ENCODE data around the gene SESTD1. TPM values are rescaled to one million over a fixed set of nuclear protein-coding genes. Genes with fewer than 3 reads are reported as not detected.

Gene SESTD1
- total RNA-seq, 1 donor = 20.1 TPM

DNA sequence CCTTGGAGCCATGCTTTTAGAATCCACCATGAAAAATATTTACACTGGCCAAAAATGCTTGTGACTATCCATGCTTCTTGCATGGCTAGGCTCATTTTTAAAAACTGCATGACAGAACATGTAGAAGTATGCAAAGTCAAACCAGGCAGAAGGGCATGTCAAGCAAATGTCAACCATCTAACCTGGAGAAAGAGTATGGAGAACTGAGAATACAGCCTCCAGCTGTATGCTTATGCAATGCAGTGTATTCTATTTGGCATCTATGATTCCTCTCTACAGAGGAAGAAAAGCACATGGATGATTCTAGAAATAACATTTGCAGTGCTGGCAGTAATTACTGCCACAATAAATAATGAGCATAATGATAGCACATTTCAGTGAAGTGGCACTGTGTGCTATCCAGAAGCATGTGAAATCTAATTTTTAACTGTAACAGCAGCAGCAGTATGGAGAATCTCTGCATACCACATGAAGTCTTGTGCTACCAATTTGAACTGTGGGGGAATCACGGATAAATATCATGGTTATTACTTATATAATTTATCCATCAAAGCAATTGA lies 127.4 kb downstream of the SESTD1 start:
- H3K27me3 ChIP-seq (ENCODE audit: insufficient read depth, low read length) = no peaks in the 10 kb centered on the region
- no peaks in the 10 kb centered on the region for H3K9me3 ChIP-seq (ENCODE audit: low read depth, low read length)
- H3K4me3 ChIP-seq (ENCODE audit: low read length) = no peak overlapping the region
- H3K4me1 ChIP-seq (ENCODE audit: insufficient read depth, low read length) = no peaks in the 10 kb centered on the region

DNA sequence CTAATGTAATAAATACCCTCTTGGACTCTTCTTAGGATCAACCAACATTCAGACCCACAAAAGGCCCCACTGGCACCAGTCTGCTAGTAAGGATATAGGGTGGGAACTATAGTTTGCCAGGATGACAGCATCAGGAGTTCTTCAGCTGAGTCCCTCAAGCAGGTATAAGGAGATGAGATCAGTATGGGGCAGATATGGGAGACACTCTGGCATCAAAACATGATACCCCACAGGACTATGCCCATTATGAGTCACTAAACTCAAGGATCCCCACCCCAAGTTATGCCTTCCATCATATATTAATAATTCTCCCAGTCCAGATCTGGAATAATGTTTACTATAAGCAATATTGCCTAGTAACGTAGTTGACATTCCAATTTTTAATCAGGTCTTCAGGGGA lies 131.6 kb downstream of the SESTD1 start:
- Histone ChIP-seq H3K27me3 (ENCODE audit: insufficient read depth, low read length) (no peaks in the 10 kb centered on the region), H3K4me1 (ENCODE audit: insufficient read depth, low read length) (no peaks in the 10 kb centered on the region), H3K4me3 (ENCODE audit: low read length) (no peak overlapping the region), H3K9me3 (ENCODE audit: low read depth, low read length) (no peaks in the 10 kb centered on the region)

DNA sequence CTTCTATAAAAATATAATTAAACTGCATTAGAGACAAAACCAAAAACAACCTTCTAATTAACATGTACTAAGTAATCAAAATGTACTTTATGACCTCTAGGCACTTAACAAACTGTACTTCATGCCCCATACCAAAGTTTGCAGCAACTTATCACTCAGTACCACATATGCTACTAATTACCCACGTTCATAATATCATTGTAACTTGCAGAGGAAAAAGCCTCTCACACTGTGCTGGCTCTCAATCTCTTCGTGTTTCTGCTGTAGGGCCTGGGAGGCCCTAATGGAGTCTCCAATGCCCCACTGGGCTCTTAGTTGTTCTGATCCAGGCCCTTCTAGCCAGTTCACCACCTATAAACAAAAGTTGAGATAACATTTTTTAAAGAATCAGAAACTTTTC lies 132.6 kb downstream of the SESTD1 start:
- H3K4me1 ChIP-seq (ENCODE audit: insufficient read depth, low read length) = no peaks in the 10 kb centered on the region
- H3K9me3 ChIP-seq (ENCODE audit: low read depth, low read length) = no peaks in the 10 kb centered on the region
- no peak overlapping the region for H3K4me3 ChIP-seq (ENCODE audit: low read length)
- H3K27me3 ChIP-seq (ENCODE audit: insufficient read depth, low read length) = no peaks in the 10 kb centered on the region

DNA sequence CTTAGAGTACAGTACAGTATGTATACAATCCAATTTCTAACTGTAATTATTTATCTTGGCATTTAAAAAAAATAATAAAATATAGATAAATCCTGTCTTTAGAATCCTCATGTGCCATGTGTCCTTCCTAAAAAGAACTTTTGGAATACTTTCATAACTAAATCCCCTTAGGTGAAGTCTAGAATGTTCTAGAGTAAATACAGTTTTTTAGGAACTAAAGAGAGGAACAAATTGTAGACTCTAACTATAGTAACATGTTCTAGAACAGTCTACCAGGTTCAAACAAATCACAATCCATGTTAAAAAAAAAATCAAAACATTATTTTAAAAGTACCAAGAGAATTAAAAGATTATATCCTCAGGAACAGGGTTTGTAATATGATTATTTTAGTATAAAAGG lies 134.1 kb downstream of the SESTD1 start:
- H3K4me1 ChIP-seq (ENCODE audit: insufficient read depth, low read length) = no peaks in the 10 kb centered on the region
- H3K27me3 ChIP-seq (ENCODE audit: insufficient read depth, low read length) = no peaks in the 10 kb centered on the region
- H3K9me3 ChIP-seq (ENCODE audit: low read depth, low read length) = no peaks in the 10 kb centered on the region
- no peak overlapping the region for H3K4me3 ChIP-seq (ENCODE audit: low read length)

DNA sequence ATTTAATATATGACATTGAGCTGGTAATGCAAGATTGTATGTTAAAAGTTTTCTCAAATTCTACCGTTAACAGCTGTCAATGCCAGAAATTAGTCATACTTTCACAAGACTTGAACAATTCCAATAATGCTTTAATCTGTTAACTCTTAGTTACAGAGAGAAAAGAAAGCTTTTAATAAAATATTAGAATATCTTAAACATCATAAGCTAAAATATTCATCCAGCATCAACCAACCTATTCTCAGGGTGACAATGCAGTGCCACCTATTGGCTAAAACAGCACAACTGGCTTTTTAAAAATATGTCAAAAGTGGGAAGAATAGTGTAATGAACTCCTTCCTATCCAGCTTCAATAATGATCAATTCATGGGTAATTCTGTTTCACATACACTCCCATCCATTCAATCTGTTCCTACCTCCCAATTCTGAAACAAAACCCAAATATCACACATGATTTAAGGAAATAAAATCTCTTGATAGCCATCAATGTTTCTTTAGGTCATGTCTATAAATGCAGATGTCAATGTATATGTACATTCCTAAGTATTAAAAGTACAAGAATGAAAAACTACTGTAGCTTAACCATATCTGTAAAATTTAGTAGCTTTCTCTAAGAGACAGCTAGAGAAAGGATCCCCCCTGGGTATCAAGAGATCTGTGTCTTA lies 134.9 kb downstream of the SESTD1 start:
- no peaks in the 10 kb centered on the region for H3K9me3 ChIP-seq (ENCODE audit: low read depth, low read length)

DNA sequence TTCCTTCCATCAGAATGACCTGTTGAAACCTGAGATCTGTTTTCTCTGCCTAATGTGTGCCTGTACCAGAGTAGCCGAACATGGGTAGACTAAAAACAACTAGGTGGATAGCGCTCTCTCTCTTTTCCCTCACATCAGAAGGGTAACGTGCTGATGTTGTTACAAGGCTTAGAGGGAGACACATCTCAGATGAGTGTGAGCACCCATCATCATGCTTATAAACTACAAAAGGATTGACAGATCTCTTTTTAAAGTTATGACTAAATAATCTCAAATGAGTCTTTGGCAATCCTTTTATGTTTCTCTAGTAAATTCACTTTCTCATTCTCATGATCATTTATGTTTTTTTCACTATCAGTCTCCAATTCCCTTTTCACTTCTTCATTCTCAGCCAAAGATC lies 139.2 kb downstream of the SESTD1 start:
- Histone ChIP-seq H3K9me3 (ENCODE audit: low read depth, low read length) (no peaks in the 10 kb centered on the region), H3K27me3 (ENCODE audit: insufficient read depth, low read length) (no peaks in the 10 kb centered on the region), H3K4me3 (ENCODE audit: low read length) (no peak overlapping the region), H3K4me1 (ENCODE audit: insufficient read depth, low read length) (peaks cover 6% of the 10 kb centered on the region)

More for the DNA sequence above, 134.9 kb downstream of the SESTD1 start:
- Histone ChIP-seq H3K27me3 (ENCODE audit: insufficient read depth, low read length) (no peaks in the 10 kb centered on the region), H3K4me1 (ENCODE audit: insufficient read depth, low read length) (no peaks in the 10 kb centered on the region), H3K4me3 (ENCODE audit: low read length) (no peak overlapping the region)

DNA sequence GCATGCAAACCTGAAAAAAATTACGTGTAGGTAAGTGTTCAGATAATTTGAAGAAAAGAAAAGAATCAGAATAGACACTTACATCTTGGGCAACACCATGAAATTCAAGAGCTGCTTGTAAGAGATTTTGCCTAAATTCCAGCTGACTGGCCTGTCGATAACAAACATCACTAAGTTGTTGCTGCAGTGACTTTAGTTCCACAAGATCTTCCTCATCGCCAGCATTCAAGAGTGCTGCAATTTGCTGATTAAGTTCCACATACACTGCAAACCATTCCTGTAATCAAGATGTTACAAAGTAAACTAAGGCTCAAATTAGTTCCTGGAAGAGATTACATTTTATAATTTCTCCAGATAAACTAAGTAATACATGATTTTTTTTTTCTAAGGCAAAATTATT lies 140.3 kb downstream of the SESTD1 start:
- Histone ChIP-seq H3K4me3 (ENCODE audit: low read length) (no peak overlapping the region), H3K4me1 (ENCODE audit: insufficient read depth, low read length) (peaks cover 6% of the 10 kb centered on the region), H3K27me3 (ENCODE audit: insufficient read depth, low read length) (no peaks in the 10 kb centered on the region), H3K9me3 (ENCODE audit: low read depth, low read length) (no peaks in the 10 kb centered on the region)

DNA sequence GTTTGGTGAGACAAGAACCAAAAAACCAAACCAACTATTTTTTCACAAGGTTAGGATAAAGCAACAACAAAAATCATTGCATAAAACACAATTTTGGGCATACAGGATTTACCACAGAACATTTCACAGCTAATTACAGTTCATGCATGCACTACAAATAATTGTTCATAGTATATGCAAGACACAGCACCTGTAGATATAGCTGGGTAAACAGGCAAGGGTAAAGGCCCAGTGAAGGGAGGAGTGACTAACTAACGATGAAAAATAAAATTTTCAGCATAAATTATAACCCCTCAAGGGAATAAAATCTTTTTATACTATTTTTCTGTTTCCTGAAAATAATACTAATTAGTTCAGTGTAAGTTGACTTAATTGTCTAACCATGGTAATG lies 141.4 kb downstream of the SESTD1 start:
- Histone ChIP-seq H3K9me3 (ENCODE audit: low read depth, low read length) (no peaks in the 10 kb centered on the region), H3K4me1 (ENCODE audit: insufficient read depth, low read length) (peaks cover 6% of the 10 kb centered on the region), H3K27me3 (ENCODE audit: insufficient read depth, low read length) (no peaks in the 10 kb centered on the region), H3K4me3 (ENCODE audit: low read length) (no peak overlapping the region)

DNA sequence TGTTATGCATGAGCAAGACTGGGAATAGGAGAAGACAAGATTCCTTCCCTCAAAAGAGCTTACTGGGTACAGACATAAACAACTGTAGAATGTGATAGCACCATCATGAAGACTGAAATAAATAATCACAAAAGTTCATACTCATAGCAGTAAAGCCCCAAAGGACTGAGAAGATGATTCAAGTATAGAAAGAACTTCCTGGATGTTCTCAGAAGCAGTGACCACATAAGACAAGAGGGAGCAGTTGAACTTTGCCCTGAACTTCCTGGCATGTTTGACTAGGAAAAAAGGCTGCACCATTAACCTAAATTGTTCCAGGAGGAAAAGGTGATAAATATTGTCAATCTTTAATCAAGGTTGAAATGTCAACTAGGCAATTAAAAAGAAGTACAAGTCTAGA lies 156.9 kb downstream of the SESTD1 start:
- Histone ChIP-seq H3K4me1 (ENCODE audit: insufficient read depth, low read length) (no peaks in the 10 kb centered on the region), H3K27me3 (ENCODE audit: insufficient read depth, low read length) (no peaks in the 10 kb centered on the region), H3K4me3 (ENCODE audit: low read length) (no peak overlapping the region)

DNA sequence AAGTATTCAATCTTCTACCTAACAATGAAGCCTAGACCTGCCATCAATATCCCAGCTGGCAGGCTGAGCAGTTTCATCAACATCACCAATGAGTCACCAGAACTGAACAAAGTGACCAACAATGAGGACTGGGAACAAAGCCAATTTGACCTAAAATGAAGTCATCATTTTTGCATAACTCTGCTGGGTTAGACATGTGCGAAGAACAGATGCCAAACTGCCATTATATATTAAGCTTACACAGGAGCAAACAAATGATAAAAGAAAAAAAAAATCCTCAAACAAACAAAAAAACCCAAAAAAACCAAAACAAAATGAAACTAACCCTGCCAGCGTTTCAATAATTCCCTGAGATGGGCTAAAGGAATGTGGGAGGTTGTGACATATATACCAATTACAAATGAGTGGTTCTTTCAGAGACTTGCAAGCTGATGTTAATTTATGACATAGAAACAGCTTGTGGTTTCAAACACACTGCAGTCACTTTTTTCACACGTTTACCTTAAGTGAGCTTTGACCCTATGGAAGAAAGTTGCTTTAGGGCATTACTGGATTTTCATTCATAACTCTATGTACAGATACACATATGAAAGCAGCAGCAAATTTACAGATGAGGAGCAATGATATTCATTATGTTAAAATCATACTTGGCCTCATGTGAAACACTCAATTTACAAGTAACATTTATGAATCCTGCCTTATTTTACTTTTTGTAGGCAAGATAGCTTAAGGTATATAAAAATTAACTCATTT lies 157.8 kb downstream of the SESTD1 start:
- H3K9me3 ChIP-seq (ENCODE audit: low read depth, low read length) = no peaks in the 10 kb centered on the region
- H3K4me1 ChIP-seq (ENCODE audit: insufficient read depth, low read length) = no peaks in the 10 kb centered on the region
- no peak overlapping the region for H3K4me3 ChIP-seq (ENCODE audit: low read length)
- no peaks in the 10 kb centered on the region for H3K27me3 ChIP-seq (ENCODE audit: insufficient read depth, low read length)

More for the DNA sequence above, 156.9 kb downstream of the SESTD1 start:
- no peaks in the 10 kb centered on the region for H3K9me3 ChIP-seq (ENCODE audit: low read depth, low read length)

DNA sequence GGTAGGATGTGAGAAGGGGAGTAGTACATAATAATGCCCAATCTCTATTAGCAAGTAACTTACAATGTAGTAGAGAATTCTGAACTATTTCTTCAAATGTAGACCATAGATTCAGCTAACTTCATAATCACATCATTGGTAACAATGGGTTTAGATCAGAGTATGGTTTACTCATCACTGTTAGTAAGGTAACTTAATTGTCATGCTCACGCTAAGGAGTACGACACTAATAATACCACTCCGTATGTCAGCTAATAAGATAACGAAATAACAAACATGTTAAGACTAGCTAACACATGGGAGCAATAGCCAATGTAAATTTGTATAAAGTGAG lies 158.3 kb downstream of the SESTD1 start:
- H3K27me3 ChIP-seq (ENCODE audit: insufficient read depth, low read length) = no peaks in the 10 kb centered on the region
- no peaks in the 10 kb centered on the region for H3K4me1 ChIP-seq (ENCODE audit: insufficient read depth, low read length)
- H3K4me3 ChIP-seq (ENCODE audit: low read length) = no peak overlapping the region
- no peaks in the 10 kb centered on the region for H3K9me3 ChIP-seq (ENCODE audit: low read depth, low read length)

DNA sequence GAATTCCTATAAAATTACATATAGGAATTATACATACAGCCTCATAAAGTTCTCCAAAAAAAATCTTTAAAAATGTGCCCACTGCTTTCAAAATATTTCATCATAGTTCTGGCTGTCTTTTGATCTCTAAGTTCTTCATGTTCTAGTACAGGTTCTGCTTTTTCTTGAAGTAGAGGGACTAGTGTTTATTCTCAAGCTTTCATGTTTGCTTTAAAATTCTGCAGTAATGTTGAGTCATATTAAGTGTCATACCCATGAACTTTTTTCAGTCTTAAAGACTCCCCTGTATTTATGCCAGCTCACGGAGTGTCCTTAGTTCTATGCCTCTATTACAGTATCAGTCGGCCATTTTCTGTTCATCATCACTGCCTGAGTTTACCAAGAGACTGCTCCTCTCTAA lies 159.9 kb downstream of the SESTD1 start:
- H3K27me3 ChIP-seq (ENCODE audit: insufficient read depth, low read length) = no peaks in the 10 kb centered on the region
- no peak overlapping the region for H3K4me3 ChIP-seq (ENCODE audit: low read length)
- H3K4me1 ChIP-seq (ENCODE audit: insufficient read depth, low read length) = no peaks in the 10 kb centered on the region
- H3K9me3 ChIP-seq (ENCODE audit: low read depth, low read length) = no peaks in the 10 kb centered on the region

DNA sequence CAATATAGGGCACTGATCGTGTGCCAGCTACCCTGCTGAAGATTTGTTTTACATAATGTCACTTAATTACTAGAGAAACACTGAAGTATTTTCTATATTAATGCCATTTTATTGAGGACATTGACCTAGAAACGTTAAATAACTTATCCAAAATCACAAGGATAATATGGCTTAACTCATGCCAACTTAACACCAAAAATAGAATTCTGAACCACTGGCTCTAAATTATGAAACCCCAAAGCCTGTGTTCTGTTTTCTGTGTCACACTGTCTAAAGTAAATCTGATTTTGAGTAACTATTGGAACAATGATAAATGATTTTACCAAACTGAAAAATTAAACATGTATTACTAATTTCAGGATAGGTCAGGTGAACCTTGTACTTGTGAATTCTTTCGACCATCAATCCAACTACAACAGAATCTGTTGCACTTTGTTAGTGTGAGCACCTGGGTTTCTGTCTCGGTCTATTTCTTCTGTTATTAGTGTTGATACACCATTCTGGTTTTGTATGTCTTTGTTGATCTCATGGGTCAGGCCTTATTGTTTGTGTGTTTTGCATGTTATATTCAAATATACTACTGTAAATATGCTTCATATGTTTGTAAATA lies 166.4 kb downstream of the SESTD1 start:
- Histone ChIP-seq H3K4me1 (ENCODE audit: insufficient read depth, low read length) (peaks cover 15% of the 10 kb centered on the region), H3K9me3 (ENCODE audit: low read depth, low read length) (no peaks in the 10 kb centered on the region), H3K4me3 (ENCODE audit: low read length) (no peak overlapping the region), H3K27me3 (ENCODE audit: insufficient read depth, low read length) (no peaks in the 10 kb centered on the region)

DNA sequence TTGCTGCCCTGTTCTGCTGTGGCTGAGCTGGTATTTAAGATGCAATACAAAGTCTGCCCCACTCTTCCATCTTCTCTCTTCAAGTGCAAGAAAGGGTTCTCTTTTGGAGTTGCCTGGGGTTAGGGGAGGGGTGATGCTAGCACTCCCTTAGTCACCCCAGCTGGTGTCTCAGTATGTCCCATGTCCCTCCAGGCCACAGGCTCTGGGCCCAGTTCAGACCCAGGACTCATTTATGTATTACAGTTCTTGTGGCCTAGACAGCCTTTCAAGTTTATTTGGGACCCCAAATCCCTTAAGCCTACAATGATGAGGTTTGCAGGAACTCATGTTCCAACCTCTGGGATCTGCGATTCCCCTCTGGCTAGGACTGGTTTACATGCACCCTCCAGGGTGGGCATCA lies 167.5 kb downstream of the SESTD1 start:
- H3K4me1 ChIP-seq (ENCODE audit: insufficient read depth, low read length) = peaks cover 15% of the 10 kb centered on the region
- H3K27me3 ChIP-seq (ENCODE audit: insufficient read depth, low read length) = no peaks in the 10 kb centered on the region
- no peak overlapping the region for H3K4me3 ChIP-seq (ENCODE audit: low read length)
- H3K9me3 ChIP-seq (ENCODE audit: low read depth, low read length) = no peaks in the 10 kb centered on the region

DNA sequence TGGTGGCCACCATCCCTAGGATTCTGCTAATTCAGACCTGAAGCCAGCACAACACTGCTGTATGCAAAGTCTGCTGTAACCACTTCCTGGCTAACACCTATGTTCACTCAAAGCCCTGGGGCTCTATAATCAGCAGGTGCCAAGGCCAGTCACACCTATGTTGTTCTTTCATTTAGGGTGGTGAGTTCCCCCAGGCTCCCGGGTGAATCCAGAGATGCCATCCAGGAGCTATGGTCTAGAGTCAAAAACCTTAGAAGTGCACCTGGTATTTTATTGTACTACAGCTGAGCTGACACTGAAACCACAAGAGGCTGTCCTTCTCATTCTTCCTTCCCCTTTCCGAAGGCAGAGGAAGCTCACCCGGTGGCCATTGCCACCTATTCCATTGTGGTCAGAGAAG lies 168.5 kb downstream of the SESTD1 start:
- H3K4me1 ChIP-seq (ENCODE audit: insufficient read depth, low read length) = peaks cover 15% of the 10 kb centered on the region
- H3K27me3 ChIP-seq (ENCODE audit: insufficient read depth, low read length) = no peaks in the 10 kb centered on the region
- H3K4me3 ChIP-seq (ENCODE audit: low read length) = no peak overlapping the region
- no peaks in the 10 kb centered on the region for H3K9me3 ChIP-seq (ENCODE audit: low read depth, low read length)

All from mononuclear cell (primary cell).